GM12872 (cell line): Measurements from ENCODE around the gene NTM.

Experiments used
- CTCF ChIP-seq: IDR thresholded peaks from 3 replicates; pipeline ENCODE4 v1.5.1; 2011; ENCODE audit warnings: low read depth, mild to moderate bottlenecking, low read length, moderate library complexity; ENCODE audit not compliant: insufficient read depth

NTM gene

GRCh38 chr11:131533149-131533548, 162.7 kb downstream of the NTM start:
- TF ChIP-seq CTCF: no peak

DNA sequence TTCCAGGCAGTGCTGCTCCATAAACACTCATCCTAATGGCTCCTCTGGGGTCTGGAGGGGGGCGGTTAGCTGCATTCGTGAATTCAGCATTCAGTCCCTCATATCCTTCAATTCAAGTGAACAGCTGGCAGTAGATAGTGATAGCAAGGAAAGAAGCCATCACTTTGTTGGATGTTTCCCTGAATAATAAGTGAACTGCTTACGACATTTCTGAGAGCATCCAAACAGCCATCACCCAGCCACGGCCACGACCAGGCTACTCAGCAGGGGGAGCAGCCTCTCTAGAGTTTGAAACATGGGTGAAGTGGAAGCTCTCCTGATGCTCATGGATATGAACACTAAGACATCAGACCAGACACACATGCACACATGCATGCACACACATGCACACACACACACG, 163.6 kb downstream of the NTM start:
- no peak for TF ChIP-seq CTCF

- no peak for TF ChIP-seq CTCF
Measured at GRCh38 chr11:131534611-131535010, 164.2 kb downstream of the NTM start.

DNA sequence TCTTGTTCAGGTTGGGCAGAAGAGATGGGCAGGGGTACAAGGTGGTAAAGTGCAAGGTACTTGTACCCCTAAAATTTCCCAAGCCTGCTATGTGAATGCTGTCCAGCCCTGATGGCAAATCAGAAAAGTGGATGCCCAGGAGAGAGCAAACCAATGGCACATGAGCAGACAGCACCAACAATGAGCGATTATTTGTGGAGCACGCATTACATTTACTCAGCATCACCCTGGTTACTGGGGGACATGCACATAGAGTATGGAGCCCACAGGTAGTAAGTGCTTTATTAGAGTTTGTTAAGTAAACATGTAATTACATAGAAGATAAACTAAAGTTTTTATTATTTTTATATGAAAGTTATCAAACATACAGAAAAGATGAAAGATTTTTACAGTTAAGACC, 165.7 kb downstream of the NTM start:
- no peak for TF ChIP-seq CTCF

- TF ChIP-seq CTCF: no peak
Measured at GRCh38 chr11:131537196-131537595, 166.8 kb downstream of the NTM start.

GRCh38 chr11:131537748-131538147, 167.3 kb downstream of the NTM start:
- no peak for TF ChIP-seq CTCF

GRCh38 chr11:131538322-131538721, 167.9 kb downstream of the NTM start:
- TF ChIP-seq CTCF: no peak

DNA sequence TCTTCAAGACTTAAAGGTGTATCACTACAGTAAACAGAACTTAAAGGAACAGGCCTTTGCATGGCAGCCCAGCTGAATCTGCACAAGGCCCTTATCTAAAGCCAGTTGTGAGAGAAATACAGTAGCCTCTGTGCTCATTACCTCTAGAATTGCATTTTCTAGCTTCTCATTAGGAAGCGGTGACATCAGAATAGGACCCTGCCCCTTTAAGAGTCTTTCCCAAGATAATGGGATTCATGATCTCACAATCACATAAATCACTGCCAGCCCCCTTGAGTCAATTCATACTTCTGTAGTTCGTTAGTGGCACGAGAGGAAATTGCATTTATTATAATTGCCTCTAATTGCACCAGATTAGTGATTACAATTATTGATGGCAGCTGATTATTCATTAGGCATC, 170.3 kb downstream of the NTM start:
- TF ChIP-seq CTCF: no peak
